NCI-H2029 treated with DMSO at 0.1 percent for 48 hours (cell line): Measurements from ENCODE around the gene C15orf61.

Experiments used
- DNase-seq: peaks from one replicate; lab custom pipeline; 2025; lab: John Stamatoyannopoulos, UW

Gene C15orf61

DNA sequence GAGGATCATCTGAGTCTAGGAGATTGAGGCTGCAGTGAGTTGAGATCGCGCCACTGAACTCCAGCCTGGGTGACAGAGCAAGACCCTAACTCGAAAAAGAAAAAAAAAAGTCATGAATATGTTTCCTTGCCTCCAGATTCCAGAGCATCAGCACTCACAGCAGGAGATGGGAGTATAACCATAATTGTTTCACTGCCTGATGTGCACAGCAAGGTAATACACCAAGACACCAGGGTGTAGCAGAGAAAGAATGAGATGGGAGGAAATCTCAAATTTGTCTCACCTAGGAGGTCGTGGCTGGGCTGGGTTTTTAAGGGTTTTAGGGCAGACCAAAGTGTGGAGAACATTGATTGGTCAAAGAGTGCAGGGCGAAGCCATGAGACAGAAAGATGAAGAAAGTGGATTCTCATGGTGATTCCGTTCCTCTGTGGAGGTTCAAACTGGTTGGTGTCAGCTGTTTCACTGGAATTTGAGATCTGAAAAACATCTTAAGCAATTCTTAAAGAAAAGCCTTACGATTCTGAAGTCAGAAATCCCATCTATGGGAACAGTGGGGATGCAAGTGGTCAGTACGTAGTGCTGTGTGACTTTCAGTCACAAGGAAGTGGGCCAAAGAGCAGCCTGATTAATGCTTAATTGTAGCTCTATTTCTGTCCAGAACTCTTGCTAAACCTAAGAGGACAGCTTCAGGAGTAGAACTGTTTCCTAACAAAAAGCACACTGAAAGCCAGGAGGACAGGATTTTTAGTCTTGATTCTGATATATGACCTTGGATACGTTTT is 7.8 kb upstream of the C15orf61 start:
- DNase-seq = no peak

DNA sequence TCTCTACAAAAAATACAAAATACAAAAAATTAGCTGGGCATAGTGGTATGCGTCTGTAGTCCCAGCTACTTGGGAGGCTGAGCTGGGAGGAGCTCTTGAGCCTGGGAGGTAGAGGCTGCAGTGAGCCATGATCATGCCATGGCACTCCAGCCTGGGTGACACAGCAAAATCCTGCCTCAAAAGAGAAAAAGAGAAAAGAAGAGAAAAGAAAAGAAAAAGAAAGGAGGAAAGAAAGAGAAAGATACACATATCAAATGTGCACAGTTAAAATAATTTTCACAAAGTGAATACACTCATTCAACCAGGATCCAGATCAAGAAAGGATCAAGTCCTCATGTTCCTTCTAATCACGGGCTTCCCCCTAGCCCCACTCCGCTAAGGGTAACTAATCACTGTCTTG is 5.8 kb upstream of the C15orf61 start:
- DNase-seq = no peak

DNA sequence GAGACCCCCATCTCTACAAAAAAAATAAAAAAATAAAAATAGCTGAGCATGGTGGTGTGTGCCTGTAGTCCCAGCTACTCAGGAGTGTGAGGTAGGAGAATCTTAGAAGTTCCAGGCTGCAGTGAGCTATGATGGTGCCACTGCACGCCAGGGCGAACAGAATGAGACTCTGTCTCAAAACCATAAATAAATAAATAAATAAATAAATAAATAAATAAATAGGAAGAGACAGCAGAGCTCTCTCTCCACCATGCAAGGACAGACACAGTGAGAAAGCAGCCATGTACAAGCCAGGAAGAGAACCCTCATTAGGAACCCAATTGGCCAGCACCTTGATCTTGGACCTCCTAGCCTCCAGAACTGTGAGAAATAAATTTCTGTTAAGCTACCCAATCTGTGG is 5.4 kb upstream of the C15orf61 start:
- no peak for DNase-seq

DNA sequence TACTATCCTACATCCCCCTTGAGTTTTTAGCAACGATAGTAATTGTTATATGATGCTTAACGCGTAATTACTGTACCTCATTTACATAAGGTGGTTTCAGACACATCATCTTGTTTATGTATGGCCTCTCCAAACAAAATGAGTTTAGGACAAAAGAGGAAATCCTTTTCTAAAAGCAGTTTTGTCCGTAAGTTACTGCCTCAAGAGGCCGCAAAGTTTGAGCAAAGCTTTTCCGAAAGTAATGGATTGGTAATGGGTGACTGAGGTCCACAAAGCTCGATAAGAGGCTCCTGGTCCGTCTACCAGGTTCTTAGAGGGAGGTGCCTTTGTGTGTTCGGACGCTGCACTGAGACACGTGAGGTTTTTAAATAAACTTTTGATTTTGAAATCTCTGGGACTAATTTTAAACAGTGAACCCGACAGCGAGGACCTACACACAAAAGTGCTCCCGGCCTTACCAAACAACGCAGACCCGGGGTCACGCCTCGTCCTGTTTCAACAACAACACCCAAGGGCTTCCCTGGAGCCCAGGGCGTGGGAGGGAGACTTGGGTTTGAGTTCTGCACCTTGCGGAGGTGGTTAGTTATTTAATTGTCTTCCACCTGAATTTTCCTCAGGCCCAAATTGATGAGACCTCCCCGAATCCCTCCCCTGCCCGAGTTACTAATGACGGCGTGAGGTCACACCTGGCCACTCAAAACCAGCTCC is 456 bp upstream of the C15orf61 start:
- DNase-seq = peak; percentile 25

DNA sequence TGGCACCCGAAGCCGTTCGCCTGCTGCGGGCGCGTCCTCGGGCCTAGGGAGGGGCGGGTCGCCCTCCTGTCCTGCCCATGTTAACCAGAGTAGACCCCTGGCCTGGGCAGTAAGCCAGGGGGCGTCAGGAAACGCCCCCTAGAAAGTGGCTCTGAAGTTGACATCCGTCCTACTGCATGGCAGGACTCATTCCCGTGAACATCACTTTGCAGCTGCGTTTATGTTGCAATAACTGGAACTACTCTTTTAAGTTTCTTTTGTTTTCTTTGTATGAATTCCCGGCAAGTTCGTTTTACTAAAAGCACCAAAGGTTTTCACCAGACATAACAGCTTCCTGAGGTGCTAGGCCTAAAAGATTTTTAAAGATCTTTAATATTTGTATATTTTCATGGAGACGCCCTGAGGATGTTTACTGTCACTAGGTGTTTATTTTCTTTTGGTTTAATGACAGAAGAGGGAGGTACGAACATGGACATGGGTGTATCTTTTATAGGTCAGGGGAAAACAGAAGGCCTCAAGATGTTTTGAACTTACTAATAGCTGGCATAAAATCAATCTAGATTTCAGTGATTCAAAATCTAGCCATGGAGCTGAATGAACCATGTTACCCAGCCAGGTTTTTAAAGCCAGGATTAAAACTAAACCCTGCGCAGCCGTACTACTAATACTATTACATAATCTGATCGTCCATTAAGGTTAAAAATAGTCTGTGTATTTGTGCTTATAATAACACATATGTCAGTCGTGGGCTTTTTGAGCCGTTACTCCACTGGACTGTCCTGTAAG is 1.0 kb downstream of the C15orf61 start:
- DNase-seq = no peak

DNA sequence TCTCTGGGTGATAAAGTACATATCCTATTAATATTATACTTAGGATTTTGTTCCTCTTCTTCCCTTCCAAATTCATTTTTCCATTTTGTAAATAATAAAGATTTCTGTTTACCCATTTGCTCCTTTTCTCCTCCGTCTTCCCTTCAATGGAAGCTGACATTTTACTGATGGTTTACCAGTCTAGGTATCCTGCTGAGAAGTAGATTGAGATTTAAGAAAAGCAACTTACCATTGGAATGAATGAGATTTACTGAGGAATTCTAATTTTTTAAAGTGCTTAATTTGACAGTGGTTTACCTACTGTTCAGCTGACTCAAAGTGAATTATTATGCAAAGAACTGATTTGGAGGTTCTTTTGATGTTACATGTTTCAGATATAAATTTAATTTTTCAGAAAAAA is 2.4 kb downstream of the C15orf61 start:
- DNase-seq = no peak

DNA sequence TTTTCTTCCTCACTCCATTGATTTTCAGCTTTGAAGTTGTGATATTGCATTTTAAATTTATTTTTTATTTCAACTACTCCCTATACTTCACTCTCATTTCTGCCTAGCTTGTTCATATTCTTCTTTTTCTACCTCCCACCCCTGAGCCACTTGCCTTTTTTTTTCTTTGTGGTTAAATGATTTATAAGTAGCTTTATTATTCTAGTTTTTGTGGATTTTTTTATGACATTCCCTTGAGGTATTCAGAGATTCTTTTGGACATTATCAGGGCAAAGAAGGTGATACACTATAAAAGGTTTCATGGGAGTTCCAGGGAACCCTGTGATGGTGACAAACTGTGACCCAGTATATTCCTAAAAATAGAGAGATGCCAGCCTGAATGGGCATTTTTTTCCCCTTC is 3.3 kb downstream of the C15orf61 start:
- DNase-seq = no peak

DNA sequence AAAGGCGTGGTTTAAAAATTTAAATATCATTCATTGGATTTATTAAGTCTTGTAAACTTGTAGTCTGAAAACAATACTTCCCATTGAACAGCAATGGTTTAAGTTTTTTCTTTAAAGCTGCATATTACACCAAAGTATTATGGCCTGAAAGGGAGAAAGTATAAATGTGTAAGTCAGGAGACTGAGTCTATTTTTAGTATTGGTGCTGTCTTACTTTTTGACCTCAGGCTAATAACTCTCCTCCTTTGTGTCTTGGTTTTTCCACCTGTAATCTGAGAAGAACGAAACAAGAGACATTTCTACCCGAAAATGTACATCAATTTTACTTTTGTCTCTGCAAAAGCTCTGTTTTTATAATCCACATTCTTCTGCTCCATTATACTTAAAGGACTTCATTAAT is 7.6 kb downstream of the C15orf61 start:
- no peak for DNase-seq

DNA sequence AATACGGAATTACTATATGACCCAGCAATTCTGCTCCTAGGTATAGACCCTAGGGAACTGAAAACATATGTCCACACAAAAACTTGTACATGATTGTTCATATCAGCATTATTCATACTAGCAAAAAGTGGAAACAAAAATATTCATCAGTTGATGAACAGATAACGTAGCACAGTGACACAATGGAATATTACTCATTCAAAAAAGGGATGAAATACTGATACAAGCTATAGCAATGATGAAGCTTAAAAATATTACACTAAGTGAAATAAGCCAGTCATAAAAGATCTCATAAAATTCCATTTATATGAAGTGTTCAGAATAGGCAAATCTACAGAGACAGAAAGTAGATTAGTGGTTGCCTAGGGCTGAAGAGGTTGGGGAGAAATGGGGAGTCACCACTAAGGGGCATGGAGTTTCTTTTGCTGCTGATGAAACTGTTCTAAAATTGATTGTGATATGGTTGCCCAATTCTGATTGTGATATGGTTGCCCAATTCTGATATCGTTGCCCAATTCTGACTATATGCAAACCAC is 10.5 kb downstream of the C15orf61 start:
- no peak for DNase-seq

DNA sequence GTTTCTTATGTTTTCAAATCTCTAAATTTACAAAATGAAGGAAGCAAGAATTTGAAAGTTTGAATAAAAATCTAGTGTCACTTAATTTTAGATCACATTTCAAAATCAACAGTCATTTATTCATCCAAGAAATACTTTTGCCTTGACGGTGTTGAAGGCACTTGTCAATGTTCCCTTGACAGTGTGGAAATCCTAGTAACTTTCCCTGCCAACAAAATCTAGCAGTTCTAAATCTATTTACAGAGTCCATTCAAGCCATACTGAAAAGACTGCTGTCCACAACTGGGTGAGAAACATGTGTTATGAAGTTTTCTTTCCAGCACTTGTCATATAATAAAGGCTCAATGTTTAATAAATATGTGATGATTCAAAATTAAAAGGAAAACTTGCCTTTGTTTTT is 12.9 kb downstream of the C15orf61 start:
- no peak for DNase-seq

DNA sequence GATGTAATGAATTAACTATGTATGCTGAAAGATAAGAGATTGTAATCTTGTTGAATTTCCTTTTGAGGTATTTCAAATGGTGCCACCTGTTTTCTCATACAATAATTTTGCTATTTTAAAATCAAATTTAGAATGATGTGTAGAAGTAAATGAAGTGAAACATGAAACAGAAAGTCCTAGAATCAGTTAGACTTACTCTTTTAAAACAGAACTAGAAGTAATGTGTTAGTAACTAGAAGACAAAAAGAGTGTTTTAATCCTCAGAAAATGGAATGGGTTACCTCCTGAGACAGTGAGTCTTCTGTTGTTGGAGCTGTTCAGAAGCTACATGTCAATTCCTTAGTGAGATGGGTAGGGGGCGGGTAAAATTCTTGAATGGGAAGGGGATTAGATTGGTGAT is 13.4 kb downstream of the C15orf61 start:
- DNase-seq = no peak

DNA sequence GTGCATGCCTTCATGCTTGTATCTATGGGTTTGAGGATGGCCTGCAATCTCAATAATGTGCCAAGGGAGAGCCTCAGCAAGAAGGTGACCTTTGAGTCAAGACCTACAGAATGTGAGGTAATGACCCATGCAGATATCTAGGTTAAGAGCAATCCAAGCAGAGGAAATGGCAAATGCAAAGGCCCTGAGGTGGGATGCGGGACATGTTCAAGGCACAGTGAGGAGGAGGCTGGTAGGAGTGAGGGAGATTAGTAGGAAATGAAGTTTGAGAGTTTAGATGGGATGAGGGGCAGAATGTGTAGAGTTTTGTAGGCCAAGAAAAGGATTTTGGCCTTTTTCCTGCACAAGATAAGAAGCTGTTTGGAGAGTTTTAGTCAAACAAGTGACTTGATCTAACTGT is 16.8 kb downstream of the C15orf61 start:
- no peak for DNase-seq

DNA sequence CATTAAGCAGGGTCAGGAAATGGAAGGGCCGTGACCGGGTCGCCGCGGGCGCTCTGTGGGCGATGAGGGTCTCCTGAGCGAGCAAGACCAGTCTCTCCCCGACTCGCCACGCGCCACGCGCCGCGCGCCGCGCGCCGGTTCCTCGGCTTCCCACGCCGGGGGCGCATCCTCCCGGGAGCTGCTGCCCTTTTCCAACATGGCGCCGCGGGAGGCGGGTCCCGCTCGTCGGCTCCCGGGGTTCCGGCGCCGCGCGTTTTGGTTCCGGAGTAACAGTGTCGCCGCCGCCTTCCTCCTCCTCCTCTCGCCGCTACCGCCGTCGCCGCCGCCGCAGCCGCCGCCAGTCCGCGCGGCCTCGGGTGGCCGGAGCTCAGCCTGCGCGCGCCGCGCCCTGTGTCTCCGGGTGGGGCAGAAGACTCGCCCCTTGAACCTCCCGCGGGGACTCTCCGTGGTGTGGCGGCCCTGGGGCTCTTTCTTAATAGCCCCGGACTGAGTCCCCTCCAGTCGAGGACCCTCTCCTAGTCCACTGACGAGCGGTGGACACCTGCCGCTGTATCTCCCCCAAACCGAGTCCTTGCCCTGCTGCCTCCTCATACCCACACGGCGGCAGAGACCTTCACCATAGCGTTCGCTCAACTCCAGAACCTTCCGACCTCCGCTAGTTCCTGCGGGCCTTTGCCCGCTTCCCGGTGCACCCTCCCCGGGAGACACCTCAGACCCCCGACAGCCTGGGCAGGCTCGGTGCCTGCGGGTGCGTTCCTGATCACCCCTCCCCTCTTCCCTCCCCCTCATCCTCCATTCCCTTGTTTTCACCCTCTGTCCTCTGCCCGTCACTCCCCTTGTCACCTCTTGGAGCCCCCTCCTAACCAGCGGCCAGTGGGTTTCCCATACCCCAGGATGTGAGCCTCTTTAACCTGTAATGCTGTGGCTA is 21.8 kb downstream of the C15orf61 start, which contains the start of gene MAP2K5:
Gene MAP2K5, plus strand, starts transcription at position 284 of the 928 bp plus-strand sequence. Its CDS starts 633 bp downstream, at position 917.
- no peak for DNase-seq

DNA sequence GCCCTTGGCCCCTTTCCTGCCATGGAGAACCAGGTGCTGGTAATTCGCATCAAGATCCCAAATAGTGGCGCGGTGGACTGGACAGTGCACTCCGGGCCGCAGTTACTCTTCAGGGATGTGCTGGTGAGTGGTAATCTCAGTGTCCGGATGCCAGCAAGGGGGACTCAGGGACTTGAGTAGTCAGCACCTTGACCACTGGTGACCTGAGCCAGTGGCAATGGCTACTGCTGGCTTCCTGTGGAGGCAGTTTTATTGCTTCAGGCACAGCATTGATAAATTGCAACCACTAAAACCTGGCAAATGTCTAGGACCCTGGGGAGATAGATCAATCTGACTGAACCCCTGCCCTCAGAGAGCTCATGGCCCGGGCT is 22.4 kb downstream of the C15orf61 start:
- DNase-seq = no peak

DNA sequence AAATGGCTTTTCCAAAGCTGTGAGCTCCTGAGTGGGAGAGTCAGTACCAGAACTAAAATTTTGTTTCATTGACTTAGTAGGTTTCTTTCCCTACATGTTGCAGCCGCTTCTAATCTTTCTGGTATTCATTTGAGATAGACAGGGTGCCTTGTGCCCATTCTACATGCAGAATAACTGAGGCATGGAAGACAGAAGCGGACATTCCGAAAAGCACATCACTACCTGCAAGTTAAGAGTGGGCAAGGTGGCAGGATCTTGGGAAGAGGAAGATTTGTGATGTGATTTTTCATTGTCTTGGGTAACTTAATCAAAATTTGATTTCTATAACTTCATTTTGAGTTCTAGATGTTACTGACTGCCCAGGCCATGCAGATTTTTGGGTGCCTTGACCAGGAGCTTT is 23.5 kb downstream of the C15orf61 start:
- no peak for DNase-seq

DNA sequence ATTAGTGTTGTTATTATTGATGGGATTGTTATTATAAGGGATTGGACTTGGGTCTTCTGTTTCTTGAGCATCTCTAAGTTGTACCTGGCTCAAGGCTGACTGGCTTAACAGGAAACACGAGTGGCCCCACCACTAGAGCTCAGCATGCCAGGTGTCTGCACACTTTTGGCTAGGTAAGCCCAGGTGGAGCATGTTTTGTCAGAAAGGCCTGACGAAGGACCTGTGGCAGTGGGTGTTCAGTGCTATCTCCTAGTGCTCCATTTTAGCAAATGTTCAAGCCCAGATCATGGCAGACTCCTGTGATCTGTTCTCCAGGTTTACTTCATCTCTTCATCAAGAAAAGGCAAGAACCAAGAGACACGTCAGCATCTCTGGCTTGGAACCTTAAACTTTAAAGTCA is 24.9 kb downstream of the C15orf61 start:
- DNase-seq = no peak

DNA sequence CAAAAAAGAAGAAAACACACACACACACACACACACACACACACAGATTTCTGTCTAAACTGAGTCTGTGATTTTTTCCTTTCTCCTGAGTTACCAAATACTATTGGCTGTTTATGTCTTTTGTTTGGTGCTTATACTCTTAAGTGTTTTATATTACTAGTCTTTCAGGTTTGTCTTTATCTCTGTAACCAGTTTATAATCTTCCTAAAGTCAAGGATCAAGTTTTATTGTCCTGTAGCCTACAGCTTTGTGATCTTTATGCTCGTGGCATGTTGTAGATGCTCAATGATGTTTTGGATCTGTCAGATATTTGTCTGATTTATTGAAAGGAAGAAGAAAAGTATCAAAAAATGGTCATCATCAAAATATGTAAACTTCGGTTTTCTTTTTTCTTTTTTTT is 26.1 kb downstream of the C15orf61 start:
- no peak for DNase-seq

DNA sequence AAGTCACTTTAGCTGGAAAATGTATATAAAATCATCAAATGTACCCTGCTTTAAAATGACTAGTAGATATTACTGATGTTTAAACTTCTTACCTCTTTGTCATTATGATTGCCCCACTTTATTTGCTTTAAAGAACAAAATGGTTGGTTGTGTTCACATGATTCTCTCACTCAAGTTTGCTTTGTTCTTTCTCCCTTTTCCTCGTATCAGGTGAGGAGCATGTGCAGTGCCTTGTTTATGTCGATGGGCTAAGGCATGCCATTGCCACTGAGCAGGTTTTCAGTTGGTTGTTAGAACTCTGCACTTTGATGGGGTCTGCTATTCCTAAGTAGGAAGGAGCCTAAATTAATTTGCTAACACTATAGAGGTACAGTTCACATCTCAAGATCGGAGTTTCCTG is 26.9 kb downstream of the C15orf61 start:
- DNase-seq = no peak

DNA sequence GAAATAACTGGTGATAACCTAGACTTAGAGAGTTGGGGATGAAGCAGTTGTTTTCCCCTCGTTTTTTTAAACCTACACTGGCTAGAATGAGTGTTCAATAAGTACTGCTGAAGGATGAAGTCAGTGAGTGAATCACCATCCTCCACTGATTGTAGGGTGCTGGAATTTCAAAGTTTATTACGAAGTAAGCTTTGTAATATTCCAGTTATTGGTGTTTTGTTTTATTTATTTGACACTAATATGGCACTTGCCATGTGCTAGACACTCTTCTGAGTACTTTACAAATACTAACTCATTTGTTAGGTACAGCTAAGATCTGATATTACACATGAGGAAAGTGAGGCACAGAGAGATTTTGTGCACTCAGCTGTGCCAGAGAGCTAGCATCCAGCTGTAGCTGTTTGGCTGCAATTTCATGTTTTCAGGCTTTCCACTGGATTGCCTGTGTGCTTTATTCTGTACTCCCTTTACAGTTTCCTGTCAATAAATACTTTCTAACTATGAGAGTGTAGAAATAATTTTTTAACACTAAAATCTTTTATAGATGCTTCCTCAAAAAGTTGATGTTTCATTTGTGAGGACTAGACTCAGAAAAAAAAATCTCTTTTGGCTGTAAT is 27.4 kb downstream of the C15orf61 start:
- no peak for DNase-seq

DNA sequence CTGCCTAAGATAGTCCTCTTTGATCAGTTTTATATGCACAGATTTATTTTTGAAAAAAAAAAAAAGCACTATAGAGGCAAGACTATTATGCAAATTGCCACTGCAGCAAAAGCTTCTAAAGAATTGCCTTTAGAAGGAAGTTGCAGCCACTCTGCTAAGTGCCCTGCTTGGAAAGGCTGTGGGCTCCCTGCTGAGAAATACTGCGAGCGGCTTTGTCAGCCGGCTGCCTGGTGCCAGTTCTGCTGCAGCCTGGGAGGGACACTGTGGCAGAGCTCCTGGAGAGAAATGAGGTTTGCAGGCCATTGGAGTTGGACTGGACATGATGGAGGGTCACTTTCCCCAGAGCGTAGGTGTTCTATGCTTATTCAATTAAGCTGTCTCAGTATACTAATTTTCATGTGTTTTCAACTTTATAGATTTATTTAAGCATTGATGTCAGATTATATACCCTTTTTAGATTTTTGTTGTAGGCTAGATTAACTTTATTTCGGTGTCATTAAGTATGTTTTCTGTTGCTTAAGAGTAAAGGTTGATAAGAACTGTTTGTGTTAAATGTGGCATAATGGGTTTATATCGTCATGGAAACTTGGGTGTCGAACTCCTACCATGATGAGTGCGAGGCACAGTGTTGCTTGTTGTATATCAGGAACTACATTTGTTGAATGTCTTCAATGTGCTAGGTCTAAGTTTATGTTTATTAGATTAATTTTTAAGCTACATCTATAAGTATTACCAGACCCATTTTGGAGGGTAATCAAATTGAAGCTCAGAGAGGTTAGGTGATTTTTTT is 28.1 kb downstream of the C15orf61 start:
- no peak for DNase-seq
